GM18907 (cell line): ENCODE measurements around the gene IFNG-AS1.

Source experiments
- ATAC-seq: cut with Tn5 transposase; IDR thresholded peaks from one replicate; pipeline ENCODE4 v1.9.1; 2021; ENCODE audit warnings: mild to moderate bottlenecking, moderate library complexity; ENCODE audit not compliant: unreplicated experiment

The IFNG-AS1 gene

DNA sequence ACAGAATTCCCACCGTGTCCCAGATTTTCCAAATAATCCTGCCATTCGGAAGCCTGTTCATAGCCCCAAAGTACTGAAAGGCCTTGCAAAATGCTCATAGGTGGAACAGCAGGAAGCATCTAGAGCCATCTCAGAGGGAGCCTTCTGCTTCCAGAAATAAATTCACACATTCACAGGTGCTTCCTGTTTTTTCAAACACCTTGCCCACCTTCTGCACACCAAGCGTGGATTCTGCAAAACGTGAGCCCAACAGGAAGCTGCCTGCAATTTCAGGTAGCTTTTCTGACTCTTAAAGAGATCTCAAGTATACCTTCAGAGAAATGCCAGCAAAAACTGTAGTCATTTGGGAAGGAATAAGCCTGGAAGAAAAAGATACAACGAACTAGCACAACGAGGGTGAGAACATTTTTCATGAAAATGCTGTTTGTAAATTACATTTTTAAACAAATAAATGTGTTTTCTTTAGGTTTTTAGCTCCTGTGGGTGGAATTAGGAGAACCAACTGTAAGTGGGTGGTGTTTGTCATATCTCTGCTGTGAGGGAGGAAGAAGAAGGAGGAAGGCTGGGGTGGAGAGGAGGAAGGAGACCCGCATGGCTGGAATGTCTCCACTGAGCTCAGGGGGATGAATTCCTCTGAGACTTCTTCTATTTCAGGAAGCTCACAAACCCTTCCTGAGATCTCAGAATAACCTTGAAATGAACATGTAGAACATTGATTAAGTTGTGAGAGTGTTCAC lies at the start of gene IFNG-AS1:
IFNG-AS1 (plus strand) TSS at position 264 of the 737 bp plus-strand sequence.
- peak; percentile 43 for ATAC-seq

DNA sequence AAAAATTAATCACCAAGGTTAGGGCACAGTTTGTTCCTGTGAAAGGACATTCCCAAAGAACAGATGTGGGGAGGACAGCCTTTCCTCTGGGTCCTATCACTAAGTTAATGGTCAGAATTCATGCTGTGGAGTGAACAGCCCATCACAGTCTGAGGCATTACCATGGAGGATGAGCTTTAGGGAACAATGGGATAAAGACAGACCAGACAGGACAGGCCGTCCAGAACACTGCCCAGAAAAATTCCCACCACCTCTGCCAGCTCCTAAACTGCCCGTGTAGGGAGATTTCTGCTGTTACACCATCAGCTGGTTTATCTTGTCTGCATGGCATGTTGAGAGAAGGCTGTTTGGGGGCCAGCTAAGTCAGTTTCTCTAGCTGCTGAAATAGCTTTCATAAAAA lies 49.6 kb upstream of the IFNG-AS1 start:
- no peak for ATAC-seq

DNA sequence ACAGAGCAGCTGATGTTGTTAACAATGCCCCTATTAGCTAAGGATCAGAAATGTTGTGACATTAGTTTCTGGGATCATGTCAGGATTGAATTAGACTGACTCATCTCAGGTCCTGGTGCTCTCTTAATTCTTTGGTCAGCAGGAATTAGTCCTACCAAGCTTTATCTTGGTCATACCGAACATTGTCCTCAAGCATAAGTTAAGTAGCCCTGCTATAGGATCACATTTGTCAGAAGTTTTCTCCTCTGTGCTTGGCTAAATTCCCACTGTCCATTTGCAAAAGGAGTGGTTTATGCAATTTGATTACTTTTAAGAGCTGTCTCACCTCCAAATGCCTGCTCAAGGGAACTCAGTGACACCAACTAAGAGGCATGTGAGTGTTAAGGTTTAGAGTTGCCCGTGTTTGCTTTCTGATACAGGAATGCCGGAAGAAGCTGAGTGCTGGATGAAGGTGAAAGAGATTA lies 48.4 kb upstream of the IFNG-AS1 start:
- no peak for ATAC-seq

DNA sequence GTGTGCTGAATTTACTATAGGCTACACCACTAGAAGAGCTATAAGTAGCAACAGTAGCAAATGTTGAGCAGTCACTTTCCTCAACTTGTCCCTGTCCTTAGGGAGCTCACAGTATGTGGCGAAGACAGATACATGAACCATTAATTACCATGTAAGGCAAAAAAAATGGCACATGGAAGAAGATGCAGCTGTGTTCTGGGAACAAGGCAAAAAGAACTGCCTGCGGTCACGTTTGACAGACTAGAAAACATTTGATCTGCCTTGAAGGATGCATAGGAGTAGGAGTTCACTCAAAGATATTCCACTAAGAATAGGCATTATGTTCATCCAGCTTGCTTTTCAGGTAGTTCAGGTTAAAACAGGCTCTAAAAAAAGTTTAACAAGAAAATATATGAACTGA lies 46.5 kb upstream of the IFNG-AS1 start:
- no peak for ATAC-seq

DNA sequence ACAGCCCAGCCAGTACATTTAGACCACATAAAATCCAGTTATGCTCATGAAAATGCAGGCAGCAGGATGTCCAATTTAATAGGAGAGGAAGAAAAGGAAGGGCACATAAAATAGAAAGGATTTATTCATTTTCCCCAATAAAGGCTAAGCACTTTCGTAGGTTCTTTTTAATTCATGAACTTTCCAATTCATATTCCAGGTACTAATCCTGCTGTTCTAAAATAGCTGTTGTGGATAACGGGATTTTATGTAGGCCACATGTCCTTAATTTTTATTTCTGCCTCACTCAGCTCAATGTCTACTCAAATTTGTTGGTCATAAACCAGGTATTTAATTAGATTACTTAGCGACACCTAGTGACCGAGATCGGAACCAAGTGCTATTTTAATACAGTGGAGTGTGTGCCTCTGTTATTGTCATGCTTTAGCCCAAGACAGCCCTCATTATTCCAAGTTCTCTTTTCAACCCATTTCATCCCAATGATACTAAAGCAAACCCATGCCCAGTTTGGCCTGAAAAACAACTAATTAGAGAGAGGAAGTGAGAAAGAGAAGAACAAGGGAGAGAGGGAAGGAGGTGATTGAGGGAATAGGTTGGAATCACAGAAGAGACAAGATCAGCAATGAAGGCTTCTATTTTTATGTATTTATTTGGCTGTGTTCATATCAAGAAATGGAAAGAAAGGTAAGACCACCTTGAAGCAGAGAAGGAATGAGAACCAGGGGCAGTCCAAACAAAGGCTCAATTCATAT lies 45.9 kb upstream of the IFNG-AS1 start:
- ATAC-seq = peak; percentile 76

DNA sequence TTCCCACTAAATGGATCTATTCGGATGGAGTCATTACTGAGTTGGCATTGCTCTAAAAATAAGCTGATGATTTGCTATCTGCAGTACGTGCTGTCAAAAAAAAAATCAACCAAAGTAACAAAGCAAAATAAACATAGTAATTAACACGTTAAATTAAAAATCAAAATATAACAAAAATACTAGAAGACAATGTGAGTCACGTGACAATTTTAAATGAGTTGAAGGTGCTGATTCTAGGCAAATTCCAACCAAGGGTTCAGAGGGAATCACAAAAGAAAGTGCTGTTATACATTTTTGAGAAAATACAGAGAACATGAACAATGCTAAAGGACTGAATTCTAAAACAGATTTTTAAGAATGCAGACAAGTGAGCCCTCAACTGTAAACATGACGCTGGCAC lies 45.2 kb upstream of the IFNG-AS1 start:
- ATAC-seq = no peak

DNA sequence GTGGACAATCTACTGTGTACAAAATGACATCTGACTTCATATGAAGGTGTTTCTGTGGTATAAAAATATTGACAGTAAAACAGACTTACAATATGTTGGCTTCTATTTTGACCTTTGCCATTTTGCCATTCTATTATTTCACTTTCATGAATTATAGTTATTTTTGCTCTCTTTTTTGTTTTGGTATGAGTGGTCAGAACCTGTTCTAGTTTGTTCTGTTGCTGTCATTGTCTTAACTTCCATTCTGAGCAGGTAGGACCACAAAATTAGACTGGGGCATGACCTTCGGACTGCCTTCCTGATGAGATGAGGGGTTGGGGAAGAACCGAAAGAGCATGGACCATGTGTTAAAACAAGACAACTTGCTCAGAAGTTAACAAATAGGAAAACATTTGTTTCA lies 36.5 kb upstream of the IFNG-AS1 start:
- ATAC-seq = no peak

DNA sequence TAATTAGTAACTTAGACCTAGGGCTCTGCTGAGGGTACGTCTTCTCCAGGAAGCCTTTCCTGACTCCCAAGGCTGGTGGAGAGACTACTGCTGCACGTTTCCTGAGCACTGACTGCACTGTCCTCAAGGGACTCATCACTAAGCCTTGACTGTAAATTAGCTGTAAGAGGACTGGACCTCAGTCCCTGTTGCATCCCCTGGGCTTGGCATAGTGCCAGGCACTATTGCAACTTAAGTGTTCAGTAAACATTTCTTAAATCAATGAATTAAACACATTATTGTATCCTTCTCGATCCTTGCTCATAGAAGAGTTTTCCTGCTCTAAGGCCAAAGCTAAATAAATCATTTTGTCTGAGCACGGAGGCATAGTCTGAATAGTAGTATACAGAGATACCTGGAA lies 31.9 kb upstream of the IFNG-AS1 start:
- ATAC-seq = no peak

DNA sequence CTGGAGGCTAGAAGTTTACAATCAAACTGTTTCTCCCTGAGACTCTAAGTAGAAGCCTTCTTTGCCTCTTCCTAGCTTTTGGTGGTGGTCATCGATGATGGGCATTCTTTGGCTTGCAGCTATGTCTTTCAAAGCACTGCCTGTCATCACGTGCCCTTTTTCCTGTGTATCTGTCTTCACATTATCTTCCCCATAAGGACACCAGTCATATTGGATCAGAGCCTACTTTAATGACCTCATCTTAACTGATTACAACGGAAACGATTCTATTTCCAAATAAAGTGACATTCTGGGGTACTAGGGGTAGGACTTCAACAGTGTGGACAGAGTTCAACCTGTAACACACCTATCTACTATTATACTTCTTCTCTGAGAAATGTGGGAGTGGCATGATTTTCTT lies 31.1 kb upstream of the IFNG-AS1 start:
- ATAC-seq = no peak

DNA sequence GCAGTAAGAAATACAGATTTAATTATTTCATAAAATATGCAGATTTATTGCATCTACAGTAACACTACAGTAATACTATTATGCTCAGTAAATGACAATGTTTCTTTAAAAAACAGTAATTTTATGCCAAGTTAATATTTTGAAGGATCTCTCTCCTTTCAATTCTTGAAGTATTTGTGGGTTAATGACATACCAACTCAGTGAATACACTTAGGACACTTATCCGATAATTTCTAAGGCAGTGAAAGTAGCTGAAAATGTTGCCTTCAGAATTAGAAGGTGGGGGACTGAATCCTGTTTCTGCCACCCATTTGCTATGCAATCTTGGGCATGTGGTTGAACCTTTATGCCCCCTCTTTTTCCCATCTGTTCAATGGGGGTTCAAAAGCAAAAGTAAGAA lies 24.8 kb upstream of the IFNG-AS1 start:
- ATAC-seq = no peak

DNA sequence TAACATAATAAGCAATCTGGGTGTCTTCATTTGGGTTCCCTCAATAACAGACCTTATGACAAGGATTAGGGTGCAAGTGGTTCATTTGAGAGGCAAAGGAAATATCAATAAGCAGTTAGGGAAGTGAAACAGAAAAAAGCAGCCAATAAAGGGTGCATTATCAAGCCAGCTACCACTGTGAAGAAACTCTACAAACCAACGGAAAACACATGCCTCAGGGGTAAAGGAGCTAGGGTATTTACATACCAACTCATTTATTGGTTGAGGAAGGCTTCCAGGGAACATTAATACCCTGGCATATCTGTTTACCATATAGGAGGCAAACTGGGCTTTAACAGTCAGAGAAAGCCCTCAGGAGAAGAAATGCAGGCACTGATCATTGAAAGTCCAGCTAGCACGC lies 22.7 kb upstream of the IFNG-AS1 start:
- no peak for ATAC-seq

DNA sequence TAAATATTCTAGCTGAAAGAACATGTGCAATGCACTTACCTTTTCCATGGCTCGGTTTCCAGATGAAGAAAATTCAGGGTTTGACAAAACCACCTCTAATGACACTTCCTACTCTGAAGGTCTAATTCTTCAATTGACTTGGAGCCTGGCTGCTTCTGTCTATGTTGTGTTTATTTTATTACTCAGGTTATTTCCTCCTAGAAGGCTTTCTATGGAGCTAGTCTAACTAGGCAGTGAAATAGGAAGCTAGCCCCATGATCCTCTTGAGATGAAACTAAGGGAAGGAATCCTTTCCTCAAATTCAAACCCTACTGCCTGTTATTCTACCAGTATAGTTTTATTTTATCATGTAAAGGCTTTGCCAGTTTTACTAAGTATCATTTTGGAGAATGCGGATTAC lies 20.9 kb upstream of the IFNG-AS1 start:
- no peak for ATAC-seq

DNA sequence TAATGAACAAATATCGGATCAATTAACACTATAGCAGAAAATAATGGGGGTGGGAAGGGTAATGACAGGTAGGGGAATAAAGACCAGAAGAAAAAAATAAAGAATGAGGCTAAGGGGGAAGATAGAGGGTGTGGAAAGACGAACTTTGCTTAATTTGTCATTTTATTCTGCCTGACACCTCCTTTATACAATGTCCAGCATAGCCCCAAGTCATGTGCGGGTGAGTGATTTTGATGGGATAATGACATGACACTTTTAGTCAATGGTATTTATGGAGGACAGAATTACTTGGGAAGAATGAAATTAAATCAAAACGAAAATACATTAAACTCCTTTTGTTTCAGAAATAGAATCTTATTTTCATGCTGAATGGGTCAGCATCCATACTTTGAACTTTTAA lies 20.5 kb upstream of the IFNG-AS1 start:
- ATAC-seq = no peak

DNA sequence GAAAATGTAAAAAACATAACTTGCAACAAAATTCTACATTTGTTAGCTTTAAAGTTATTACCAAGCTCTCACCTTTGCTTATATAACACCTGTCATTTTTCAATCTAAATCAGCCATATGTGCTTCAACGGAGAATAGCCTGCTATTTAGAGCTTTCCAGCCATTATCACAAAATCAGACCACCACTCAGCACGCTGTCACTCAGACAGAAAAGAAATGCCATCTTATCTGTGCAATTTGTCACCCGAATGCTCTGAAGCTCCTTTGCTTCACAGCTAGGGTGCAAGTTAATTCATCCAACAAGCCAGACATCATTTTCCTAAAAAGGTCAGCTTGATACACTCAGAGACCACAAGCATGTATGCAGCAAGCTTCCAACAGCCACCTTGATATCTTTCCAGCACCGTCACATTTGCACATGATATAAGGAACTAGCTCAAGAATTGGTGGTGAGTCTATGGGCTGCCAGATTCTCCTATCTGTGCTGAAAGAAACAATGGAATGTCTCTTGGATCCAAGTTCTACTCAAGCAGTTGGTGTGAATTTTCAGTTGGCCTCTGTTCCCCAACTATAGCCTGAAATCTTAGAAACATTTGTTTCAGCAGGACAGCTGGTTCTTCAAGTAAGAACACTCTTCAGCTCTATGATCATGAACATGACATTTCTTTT lies 20.0 kb upstream of the IFNG-AS1 start:
- no peak for ATAC-seq

DNA sequence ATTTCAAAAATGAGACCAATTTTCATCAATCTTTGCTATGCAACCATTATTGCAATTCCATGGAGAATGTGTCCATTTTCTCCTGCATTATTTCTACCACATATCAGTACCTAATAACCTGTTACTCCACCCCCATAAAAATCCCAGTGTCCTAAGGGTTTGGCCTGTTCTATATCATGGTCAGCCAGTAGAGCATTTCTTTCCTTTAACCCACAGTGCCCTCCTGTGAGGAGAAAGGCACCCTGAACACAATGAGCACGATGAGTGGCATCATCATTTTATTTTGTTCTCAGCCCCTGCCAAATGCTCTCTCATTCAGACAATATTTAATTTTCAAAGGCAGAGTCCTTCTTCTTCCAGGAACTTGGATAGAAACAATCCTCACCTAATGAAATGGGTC lies 11.6 kb upstream of the IFNG-AS1 start:
- no peak for ATAC-seq

DNA sequence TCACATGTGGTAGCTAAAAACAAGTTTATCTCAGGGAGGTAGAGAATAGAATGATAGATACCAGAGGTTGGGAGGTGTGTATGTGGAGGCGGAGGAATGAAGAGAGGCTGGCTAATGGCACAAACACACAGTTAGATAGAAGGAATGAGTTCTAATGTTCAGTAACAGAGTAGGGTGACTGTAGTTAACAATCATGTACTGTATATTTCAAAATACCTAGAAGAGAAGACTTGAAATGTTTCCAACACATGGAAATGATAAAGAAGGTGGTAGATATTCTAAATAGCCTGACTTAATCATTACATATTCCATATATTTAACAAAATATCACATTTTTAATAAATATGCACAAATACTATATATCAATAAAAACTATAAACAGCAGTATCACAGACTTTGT lies 8.9 kb upstream of the IFNG-AS1 start:
- ATAC-seq = no peak

DNA sequence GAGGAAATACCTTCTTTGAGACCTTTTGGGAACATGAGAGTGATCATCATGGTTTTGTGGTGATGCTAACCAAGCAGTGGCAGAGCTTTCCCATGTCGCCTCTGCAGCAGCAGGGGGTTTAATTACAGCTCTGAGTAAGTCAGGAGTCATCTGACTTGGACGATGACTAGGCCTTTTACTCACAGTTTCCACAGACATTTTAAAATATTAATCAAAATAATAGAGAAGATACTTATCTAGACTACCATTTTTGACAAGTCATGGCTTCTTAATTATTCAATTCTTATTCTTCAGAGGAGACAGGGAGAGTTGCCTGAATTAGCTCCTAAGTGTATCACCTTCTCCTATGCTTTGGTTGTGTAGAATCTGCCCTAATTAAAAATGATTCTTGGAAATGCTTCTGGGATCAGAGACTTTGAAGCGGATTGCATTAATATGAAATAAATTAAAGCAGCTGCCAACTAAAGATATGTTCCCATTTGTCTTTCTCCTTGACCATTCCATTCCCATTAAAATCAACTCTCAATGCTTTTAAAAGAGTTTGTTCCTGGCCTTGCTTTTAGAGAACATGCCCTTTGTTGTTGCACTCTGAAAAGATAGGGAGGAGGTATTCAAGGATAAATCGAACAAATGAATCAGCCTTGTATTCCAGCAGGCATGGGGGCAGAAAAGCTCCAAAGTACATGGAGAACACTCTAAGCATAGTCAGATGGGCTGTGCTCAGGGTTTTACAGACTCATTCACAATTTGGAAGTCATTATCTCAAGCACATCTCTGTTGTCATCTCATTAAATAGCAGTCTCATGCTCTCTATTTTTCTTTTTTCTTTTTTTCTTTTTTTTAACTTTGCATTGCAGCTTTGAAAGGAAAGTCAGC lies 7.7 kb upstream of the IFNG-AS1 start:
- ATAC-seq = no peak

DNA sequence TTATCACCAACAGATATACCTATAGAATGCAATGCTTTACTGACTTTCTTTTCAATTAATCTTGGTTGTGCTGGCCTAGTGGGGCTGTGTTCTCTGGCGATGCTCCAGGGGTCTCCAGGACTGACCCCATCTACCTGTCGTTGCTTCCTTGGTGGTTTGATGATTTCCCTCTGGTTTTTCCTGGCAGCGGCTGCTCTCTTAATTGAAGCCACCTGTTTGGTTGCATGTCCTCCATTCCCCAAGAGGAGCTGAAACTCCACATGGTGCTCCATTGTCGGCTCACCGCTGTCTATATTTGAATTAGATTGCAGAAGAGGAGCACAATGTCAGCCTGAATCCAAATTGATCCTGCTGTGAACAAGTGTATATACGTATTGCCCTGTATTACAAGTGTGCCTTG lies 7.1 kb upstream of the IFNG-AS1 start:
- no peak for ATAC-seq

DNA sequence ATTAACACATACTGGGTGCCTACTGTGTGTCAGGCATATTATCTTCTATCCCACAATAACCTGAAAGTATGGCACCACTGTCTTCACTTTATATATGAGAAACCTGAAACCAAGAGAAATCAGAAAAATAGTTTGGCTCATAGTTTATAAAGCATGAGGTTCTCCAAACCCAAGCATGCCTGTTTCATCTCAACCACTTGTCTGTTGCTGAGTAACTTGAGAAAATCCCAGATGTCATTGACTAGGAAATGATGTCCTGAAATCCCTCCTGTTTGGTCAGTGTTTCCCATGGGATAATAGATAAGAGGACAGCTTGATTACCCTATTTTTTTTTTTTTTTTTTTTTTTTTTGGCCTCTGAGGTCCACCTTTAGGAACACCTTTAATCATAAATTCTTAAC lies 2.6 kb upstream of the IFNG-AS1 start:
- no peak for ATAC-seq

DNA sequence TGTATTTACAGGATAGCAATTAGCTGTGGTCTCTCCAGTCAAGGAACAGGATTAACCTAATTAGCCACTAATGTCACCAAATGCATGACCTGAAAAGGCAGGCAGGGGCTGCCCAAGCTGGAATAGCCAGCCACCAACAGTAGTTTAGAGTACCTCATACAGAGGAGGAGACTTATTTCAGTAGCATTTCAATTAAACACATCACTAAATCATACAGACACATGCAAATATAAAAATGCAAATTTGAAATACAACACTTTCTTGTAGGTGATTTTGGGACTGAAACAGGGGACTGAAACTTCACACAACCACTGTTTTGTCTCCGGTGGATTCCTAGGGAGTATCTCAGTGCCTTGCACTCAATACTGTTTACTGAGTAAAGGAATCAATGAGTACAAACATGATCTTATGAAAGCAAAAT lies 636 bp upstream of the IFNG-AS1 start:
- ATAC-seq = peak; percentile 83

DNA sequence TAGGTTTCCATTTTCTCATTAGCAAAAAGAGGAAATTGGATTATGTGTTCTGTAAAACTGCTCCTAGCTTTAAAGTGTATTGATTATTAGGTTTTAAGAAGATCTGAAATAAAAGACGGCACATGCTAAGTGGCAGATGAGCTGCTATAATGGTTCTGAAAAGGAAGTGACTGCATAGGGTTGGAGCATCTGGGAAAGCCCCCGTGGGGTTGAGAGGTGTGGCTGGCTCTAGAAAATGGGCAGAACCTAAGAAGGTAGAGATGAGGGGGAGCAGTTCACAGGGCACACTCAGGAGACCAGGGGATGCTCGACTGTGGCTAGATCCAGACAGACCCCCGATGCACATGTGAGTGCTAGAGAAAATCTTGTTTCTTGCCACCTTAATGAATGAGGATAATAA lies 1.9 kb downstream of the IFNG-AS1 start:
- ATAC-seq = peak; percentile 71
